HCT116 (cell line): ENCODE results near the gene ITGAL. TPM values are rescaled to one million over a fixed set of nuclear protein-coding genes. Genes with fewer than 3 reads are reported as not detected.

Experiments
- ATAC-seq: fragments of 200-7000 bp; cut with Tn5 transposase; 2 replicates; pipeline ENCODE4 v1.9.1; 2020; ENCODE audit warnings: mild to moderate bottlenecking, moderate library complexity
- BruUV-seq: library from RNA; stranded (reverse); fragments of 400-500 nt; replicated peaks from 2 replicates; lab custom pipeline; 2021; lab: Mats Ljungman, UMichigan
- CTCF ChIA-PET: fragments of 300-600 bp; sonication (Branson Sonifier 250); formaldehyde crosslinking; loops from one replicate; lab custom pipeline; 2021; ENCODE audit warnings: antibody characterized with exemption; lab: Charles Lee
- POLR2A ChIA-PET: fragments of 300-600, 350-600 bp; sonication (Branson Sonifier 250); formaldehyde crosslinking; loops from one replicate; lab custom pipeline; 2021; ENCODE audit warnings: antibody characterized with exemption; lab: Charles Lee
- RAD21 ChIA-PET, 2 experiments: fragments of 300-600 bp; sonication (Branson Sonifier 250); formaldehyde crosslinking; loops; one replicate each; lab custom pipeline; 2023; ENCODE audit warnings: low total read pairs in 2 of 2; ENCODE audit not compliant: uncharacterized antibody in 2 of 2, unreplicated experiment in 2 of 2, low non-redundant PET in 1 of 2; lab: Charles Lee
- DNase-seq: peaks from one replicate; pipeline ENCODE4 v3.0.0-alpha.2; 2010; ENCODE audit warnings: low read depth, low spot score
- H2AFZ ChIP-seq: fragments of 200-600 bp; shearing (Covaris generic), sonication (generic); 2 replicates; pipeline ENCODE4 v1.6.1; 2017; ENCODE audit warnings: low read depth, mixed run types, mixed read lengths, antibody characterized with exemption, low read length; ENCODE audit not compliant: poor library complexity, severe bottlenecking
- H3K27ac ChIP-seq: 2 replicates; pipeline ENCODE4 v1.5.1; 2012; ENCODE audit warnings: low read depth, low read length
- H3K27me3 ChIP-seq: fragments of 200-600 bp; sonication (generic); 2 replicates; pipeline ENCODE4 v1.6.1; 2016; ENCODE audit warnings: mixed run types, low read length, mixed read lengths; ENCODE audit not compliant: insufficient read depth
- H3K36me3 ChIP-seq, 2 experiments: fragments of 200-500 bp in 1 of 2; fragments of 200-600 bp in 1 of 2; sonication (Bioruptor generic) in 1 of 2; sonication (generic) in 1 of 2; 2 replicates each; pipeline versions ENCODE4 v1.5.1 to v1.6.1; 2014 to 2016; ENCODE audit warnings: low read length in 2 of 2, inconsistent platforms in 1 of 2, mixed read lengths in 1 of 2, mixed run types in 1 of 2; ENCODE audit not compliant: insufficient read depth in 2 of 2, control insufficient read depth in 1 of 2
- H3K4me1 ChIP-seq, 2 experiments: fragments of 200-600 bp in 1 of 2; sonication (generic) in 1 of 2; 2 replicates each; pipeline versions ENCODE4 v1.5.1 to v1.6.1; 2012 to 2017; ENCODE audit warnings: low read length in 2 of 2, inconsistent platforms in 1 of 2, mild to moderate bottlenecking in 1 of 2, mixed read lengths in 1 of 2, mixed run types in 1 of 2, moderate library complexity in 1 of 2; ENCODE audit not compliant: insufficient read depth in 2 of 2, control insufficient read depth in 1 of 2
- H3K4me2 ChIP-seq: fragments of 200-600 bp; sonication (generic); 2 replicates; pipeline ENCODE4 v1.6.1; 2017; ENCODE audit warnings: mixed run types, low read length, mixed read lengths
- H3K4me3 ChIP-seq, 2 experiments: fragments of 200-600 bp in 1 of 2; sonication (generic) in 1 of 2; replicated peaks in 1 of 2; 2 replicates each; pipeline ENCODE4 v1.5.1; 2011 to 2016; ENCODE audit warnings: low read length in 2 of 2, control low read depth in 1 of 2, low read depth in 1 of 2, mild to moderate bottlenecking in 1 of 2, mixed read lengths in 1 of 2, mixed run types in 1 of 2
- H3K79me2 ChIP-seq: fragments of 200-600 bp; sonication (generic); 2 replicates; pipeline ENCODE4 v1.6.1; 2017; ENCODE audit warnings: mild to moderate bottlenecking, mixed run types, low read length, moderate library complexity, mixed read lengths; ENCODE audit not compliant: insufficient read depth
- H3K9ac ChIP-seq: fragments of 200-600 bp; sonication (generic); 2 replicates; pipeline ENCODE4 v1.6.1; 2016; ENCODE audit warnings: low read length, mixed read lengths
- H3K9me2 ChIP-seq: fragments of 200-600 bp; sonication (generic), shearing (Covaris generic); 2 replicates; pipeline ENCODE4 v1.6.1; 2017; ENCODE audit warnings: mixed run types, mild to moderate bottlenecking, moderate library complexity; ENCODE audit not compliant: insufficient read depth
- H3K9me3 ChIP-seq, 2 experiments: fragments of 200-500 bp in 1 of 2; fragments of 200-600 bp in 1 of 2; sonication (Bioruptor generic) in 1 of 2; sonication (generic) in 1 of 2; 2 replicates each; pipeline ENCODE4 v1.6.1; 2014 to 2017; ENCODE audit warnings: low read length in 2 of 2, mixed read lengths in 2 of 2, inconsistent platforms in 1 of 2, low read depth in 1 of 2, mild to moderate bottlenecking in 1 of 2, mixed run types in 1 of 2, moderate library complexity in 1 of 2; ENCODE audit not compliant: control insufficient read depth in 1 of 2, insufficient read depth in 1 of 2
- H4K20me1 ChIP-seq: fragments of 200-600 bp; sonication (generic), shearing (Covaris generic); 2 replicates; pipeline ENCODE4 v1.6.1; 2017; ENCODE audit warnings: mixed run types, mild to moderate bottlenecking, moderate library complexity; ENCODE audit not compliant: insufficient read depth
- CBX3 ChIP-seq: IDR thresholded peaks from 2 replicates; pipeline ENCODE4 v1.6.1; 2012; ENCODE audit warnings: low read depth
- CEBPB ChIP-seq: IDR thresholded peaks from 2 replicates; pipeline ENCODE4 v1.6.1; 2012; ENCODE audit warnings: low read depth
- ELF1 ChIP-seq: IDR thresholded peaks from 2 replicates; pipeline ENCODE4 v1.6.1; 2012; ENCODE audit warnings: low read depth, borderline replicate concordance
- EZH2 ChIP-seq: fragments of 200-600 bp; sonication (generic); IDR thresholded peaks from 2 replicates; pipeline ENCODE4 v1.6.1; 2017; ENCODE audit warnings: antibody characterized with exemption, mixed run types
- EZH2phosphoT487 ChIP-seq: fragments of 200-600 bp; IDR thresholded peaks from 2 replicates; pipeline ENCODE4 v1.6.1; 2018; ENCODE audit warnings: antibody characterized with exemption, borderline replicate concordance
- FOSL1 ChIP-seq: IDR thresholded peaks from 2 replicates; pipeline ENCODE4 v1.6.1; 2012; ENCODE audit warnings: low read depth
- JUND ChIP-seq: IDR thresholded peaks from 2 replicates; pipeline ENCODE4 v1.6.1; 2012
- POLR2A ChIP-seq: IDR thresholded peaks from 2 replicates; pipeline ENCODE4 v1.7.0; 2011; ENCODE audit warnings: borderline replicate concordance; ENCODE audit not compliant: insufficient read depth, insufficient read length; ENCODE audit errors: extremely low read depth
- POLR2AphosphoS5 ChIP-seq: IDR thresholded peaks from 2 replicates; pipeline ENCODE4 v1.6.1; 2011; ENCODE audit warnings: mild to moderate bottlenecking, low read depth, low read length, moderate library complexity
- RAD21 ChIP-seq: IDR thresholded peaks from 2 replicates; pipeline ENCODE4 v1.6.1; 2012; ENCODE audit warnings: low read depth, mild to moderate bottlenecking
- SIN3A ChIP-seq: IDR thresholded peaks from 2 replicates; pipeline ENCODE4 v1.6.1; 2012; ENCODE audit warnings: low read depth
- SP1 ChIP-seq: IDR thresholded peaks from 2 replicates; pipeline ENCODE4 v1.6.1; 2012; ENCODE audit warnings: low read depth
- SRF ChIP-seq: IDR thresholded peaks from 2 replicates; pipeline ENCODE4 v1.6.1; 2012; ENCODE audit warnings: low read depth
- YY1 ChIP-seq: IDR thresholded peaks from 2 replicates; pipeline ENCODE4 v1.6.1; 2011; ENCODE audit warnings: low read length, low read depth, moderate library complexity, mild to moderate bottlenecking; ENCODE audit not compliant: insufficient replicate concordance; ENCODE audit errors: extremely low read depth
- ZFX ChIP-seq: fragments of 450-650 bp; IDR thresholded peaks from 2 replicates; pipeline ENCODE4 v1.6.1; 2017
- ZNF274 ChIP-seq: fragments of 200-500 bp; sonication (Bioruptor generic); IDR thresholded peaks from 2 replicates; pipeline ENCODE4 v1.6.1; 2014; ENCODE audit warnings: mild to moderate bottlenecking, low read depth, low read length, inconsistent platforms
- intact Hi-C: fragments of 100-400 bp; cut with micrococcal nuclease; formaldehyde crosslinking; loops from 2 replicates; pipeline ENCODE4 v1.10.0; 2022
- total RNA-seq: library from RNA; stranded (reverse); gene quantifications from one replicate; pipeline ENCODE4 v1.2.1, GENCODE V29; 2021; ENCODE audit not compliant: unreplicated experiment
- TF ChIP-seq, protein P1 (sequence below): IDR thresholded peaks from 2 replicates; pipeline ENCODE4 v1.6.1; 2012
- TF ChIP-seq, protein P2 (sequence below): IDR thresholded peaks from 2 replicates; pipeline ENCODE4 v1.6.1; 2012
- TF ChIP-seq, protein P3 (sequence below): IDR thresholded peaks from 2 replicates; pipeline ENCODE4 v1.6.1; 2012; ENCODE audit warnings: low read depth
- TF ChIP-seq, protein P4 (sequence below), 3 experiments: fragments of 200-600 bp in 1 of 3; sonication (generic) in 1 of 3; IDR thresholded peaks in 2 of 3; conservative IDR thresholded peaks in 1 of 3; 2 replicates each; pipeline ENCODE4 v1.5.1; 2012 to 2017; ENCODE audit warnings: low read depth in 2 of 3, low read length in 2 of 3, antibody characterized with exemption in 1 of 3, borderline replicate concordance in 1 of 3, control low read depth in 1 of 3, mild to moderate bottlenecking in 1 of 3, mixed read lengths in 1 of 3, mixed run types in 1 of 3, moderate library complexity in 1 of 3; ENCODE audit not compliant: insufficient read depth in 1 of 3

The ITGAL gene
- total RNA-seq, 1 experiment from 2014 or later: 1.4 TPM

DNA sequence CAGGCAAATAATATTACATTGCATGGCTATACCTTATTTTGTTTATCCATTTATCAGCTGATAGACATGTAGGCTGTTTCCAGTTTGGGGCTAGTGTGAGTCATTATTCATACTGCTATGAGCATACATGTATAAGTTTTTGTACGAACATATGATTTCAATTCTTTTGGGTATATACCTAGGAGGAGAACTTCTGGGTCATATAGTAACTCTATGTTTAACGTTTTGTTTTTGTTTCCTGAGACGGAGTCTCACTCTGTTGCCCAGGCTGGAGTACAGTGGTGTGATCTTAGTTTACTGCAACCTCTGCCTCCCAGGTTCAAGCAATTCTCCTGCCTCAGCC is 2.4 kb upstream of the ITGAL start:
- no peak for TF ChIP-seq FOSL1
- no peak for TF ChIP-seq SP1
- TF ChIP-seq SIN3A: no peak
- no peak for TF ChIP-seq YY1
- TF ChIP-seq SRF: no peak
- no peak for TF ChIP-seq ELF1
- no peak for TF ChIP-seq EZH2
- TF ChIP-seq, protein P1, sequence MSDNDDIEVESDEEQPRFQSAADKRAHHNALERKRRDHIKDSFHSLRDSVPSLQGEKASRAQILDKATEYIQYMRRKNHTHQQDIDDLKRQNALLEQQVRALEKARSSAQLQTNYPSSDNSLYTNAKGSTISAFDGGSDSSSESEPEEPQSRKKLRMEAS: no peak
- TF ChIP-seq, protein P2, sequence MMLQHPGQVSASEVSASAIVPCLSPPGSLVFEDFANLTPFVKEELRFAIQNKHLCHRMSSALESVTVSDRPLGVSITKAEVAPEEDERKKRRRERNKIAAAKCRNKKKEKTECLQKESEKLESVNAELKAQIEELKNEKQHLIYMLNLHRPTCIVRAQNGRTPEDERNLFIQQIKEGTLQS: no peak
- TF ChIP-seq JUND: no peak
- TF ChIP-seq, protein P3, sequence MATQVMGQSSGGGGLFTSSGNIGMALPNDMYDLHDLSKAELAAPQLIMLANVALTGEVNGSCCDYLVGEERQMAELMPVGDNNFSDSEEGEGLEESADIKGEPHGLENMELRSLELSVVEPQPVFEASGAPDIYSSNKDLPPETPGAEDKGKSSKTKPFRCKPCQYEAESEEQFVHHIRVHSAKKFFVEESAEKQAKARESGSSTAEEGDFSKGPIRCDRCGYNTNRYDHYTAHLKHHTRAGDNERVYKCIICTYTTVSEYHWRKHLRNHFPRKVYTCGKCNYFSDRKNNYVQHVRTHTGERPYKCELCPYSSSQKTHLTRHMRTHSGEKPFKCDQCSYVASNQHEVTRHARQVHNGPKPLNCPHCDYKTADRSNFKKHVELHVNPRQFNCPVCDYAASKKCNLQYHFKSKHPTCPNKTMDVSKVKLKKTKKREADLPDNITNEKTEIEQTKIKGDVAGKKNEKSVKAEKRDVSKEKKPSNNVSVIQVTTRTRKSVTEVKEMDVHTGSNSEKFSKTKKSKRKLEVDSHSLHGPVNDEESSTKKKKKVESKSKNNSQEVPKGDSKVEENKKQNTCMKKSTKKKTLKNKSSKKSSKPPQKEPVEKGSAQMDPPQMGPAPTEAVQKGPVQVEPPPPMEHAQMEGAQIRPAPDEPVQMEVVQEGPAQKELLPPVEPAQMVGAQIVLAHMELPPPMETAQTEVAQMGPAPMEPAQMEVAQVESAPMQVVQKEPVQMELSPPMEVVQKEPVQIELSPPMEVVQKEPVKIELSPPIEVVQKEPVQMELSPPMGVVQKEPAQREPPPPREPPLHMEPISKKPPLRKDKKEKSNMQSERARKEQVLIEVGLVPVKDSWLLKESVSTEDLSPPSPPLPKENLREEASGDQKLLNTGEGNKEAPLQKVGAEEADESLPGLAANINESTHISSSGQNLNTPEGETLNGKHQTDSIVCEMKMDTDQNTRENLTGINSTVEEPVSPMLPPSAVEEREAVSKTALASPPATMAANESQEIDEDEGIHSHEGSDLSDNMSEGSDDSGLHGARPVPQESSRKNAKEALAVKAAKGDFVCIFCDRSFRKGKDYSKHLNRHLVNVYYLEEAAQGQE: no peak
- no peak for TF ChIP-seq CBX3
- TF ChIP-seq POLR2A: no peak
- no peak for TF ChIP-seq RAD21
- no peak for TF ChIP-seq EZH2phosphoT487
- TF ChIP-seq POLR2AphosphoS5: no peak
- no peak for TF ChIP-seq CEBPB
- TF ChIP-seq ZNF274: no peak
- no peak for TF ChIP-seq ZFX
- TF ChIP-seq, protein P4, sequence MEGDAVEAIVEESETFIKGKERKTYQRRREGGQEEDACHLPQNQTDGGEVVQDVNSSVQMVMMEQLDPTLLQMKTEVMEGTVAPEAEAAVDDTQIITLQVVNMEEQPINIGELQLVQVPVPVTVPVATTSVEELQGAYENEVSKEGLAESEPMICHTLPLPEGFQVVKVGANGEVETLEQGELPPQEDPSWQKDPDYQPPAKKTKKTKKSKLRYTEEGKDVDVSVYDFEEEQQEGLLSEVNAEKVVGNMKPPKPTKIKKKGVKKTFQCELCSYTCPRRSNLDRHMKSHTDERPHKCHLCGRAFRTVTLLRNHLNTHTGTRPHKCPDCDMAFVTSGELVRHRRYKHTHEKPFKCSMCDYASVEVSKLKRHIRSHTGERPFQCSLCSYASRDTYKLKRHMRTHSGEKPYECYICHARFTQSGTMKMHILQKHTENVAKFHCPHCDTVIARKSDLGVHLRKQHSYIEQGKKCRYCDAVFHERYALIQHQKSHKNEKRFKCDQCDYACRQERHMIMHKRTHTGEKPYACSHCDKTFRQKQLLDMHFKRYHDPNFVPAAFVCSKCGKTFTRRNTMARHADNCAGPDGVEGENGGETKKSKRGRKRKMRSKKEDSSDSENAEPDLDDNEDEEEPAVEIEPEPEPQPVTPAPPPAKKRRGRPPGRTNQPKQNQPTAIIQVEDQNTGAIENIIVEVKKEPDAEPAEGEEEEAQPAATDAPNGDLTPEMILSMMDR (IDR thresholded peaks at IDR 0.05 in 2 of 3, conservative IDR thresholded peaks at IDR 0.05 in 1 of 3; ENCODE audit: borderline replicate concordance in 1 of 3, insufficient read depth in 1 of 3, low read depth in 2 of 3, low read length in 2 of 3): no peak

More for the DNA sequence above, 2.4 kb upstream of the ITGAL start:
- POLR2A ChIA-PET: no interaction called here
- Histone ChIP-seq H3K27ac (no peak overlapping the region), H2AFZ (no peak overlapping the region), H3K9ac (no peak overlapping the region), H3K79me2 (no peaks in the 10 kb centered on the region), H3K4me2 (no peak overlapping the region), H4K20me1 (no peaks in the 10 kb centered on the region), H3K4me1 (no peaks in the 10 kb centered on the region), H3K36me3 (no peaks in the 10 kb centered on the region), H3K9me2 (no peaks in the 10 kb centered on the region), H3K27me3 (0 out of 2 replicates have a peak, but pooled peaks cover 5% of the 10 kb centered on the region), H3K4me3 (no peak overlapping the region), H3K9me3 (no peaks in the 10 kb centered on the region)
- no TSS peak for BruUV-seq
- CTCF ChIA-PET: no interaction called here
- no peak for ATAC-seq
- intact Hi-C loops: no loop called here
- RAD21 ChIA-PET: no interaction called here
- DNase-seq: no peak
